Measurements from ENCODE around the gene FMNL1. TPM values are rescaled to one million over a fixed set of nuclear protein-coding genes. Genes with fewer than 3 reads are reported as not detected.

Gene FMNL1
- total RNA-seq, 4 donors from 2014 or later, result 0.22 to 5.2 (median 3.0) TPM

GRCh38 chr17:45266372-45266926 lies 44.8 kb downstream of the FMNL1 start:
- intact Hi-C loops (cut with DNase I; ENCODE audit: low total_unique reads) (no loop called here), in situ Hi-C loops (cut with MboI; ENCODE audit: low sequenced_read_pairs in 4 of 4) (no loop called here)
- Histone ChIP-seq H3K9me3 (no peaks in the 10 kb centered on the region), H3K4me1 (peaks cover 36 to 47% of the 10 kb centered on the region in 2 donors), H3K36me3 (peaks cover 0 to 59% of the 10 kb centered on the region in 2 donors), H3K27me3 (no peaks in the 10 kb centered on the region), H3K27ac (peak overlapping the region; percentile 73 to 82 (median 76)), H3K4me3 (no peak overlapping the region)
- ATAC-seq (no peak), DNase-seq (no peak)
- no peak for TF ChIP-seq POLR2A (IDR thresholded peaks at IDR 0.05)
- TF ChIP-seq CTCF (IDR thresholded peaks at IDR 0.05 in 4 of 5, conservative IDR thresholded peaks at IDR 0.05 in 1 of 5), result no peak

DNA sequence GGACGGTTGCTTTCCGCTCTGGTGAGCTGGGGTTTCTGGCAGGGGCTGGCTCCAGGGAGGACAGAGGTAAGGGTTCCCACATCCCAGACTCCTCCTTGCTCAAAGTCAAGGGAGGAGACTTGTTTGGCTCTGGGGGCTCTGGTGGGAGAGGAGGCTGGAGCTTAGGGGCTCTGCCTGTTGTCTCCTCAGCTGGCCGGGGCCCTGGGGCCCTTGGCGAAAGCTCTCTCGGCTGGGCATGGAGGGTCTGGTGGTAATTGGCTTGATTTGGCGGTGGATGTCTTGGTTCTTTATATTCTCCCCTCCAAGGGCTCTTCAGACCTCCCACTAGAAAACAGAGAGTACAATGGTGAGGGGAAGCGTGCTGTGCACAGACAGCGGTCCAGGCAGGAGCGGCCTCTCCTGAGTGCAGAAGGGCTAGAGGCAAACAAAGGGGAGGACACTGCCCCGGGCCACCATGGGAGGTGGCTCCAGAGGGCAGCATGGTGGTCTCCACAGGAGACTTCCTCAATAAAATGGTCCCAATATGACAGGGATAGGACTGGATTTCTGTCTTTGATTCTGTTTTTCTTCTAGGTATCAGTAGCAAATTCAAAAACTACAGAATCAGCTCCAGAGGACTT lies 45.9 kb downstream of the FMNL1 start:
- intact Hi-C loops (cut with DNase I; ENCODE audit: low total_unique reads), result no loop called here
- Histone ChIP-seq H3K9me3 (no peaks in the 10 kb centered on the region), H3K4me1 (peaks cover 25 to 39% of the 10 kb centered on the region in 2 donors), H3K4me3 (no peak overlapping the region), H3K36me3 (peaks cover 0 to 69% of the 10 kb centered on the region in 2 donors), H3K27ac (peak overlapping the region in 2 of 4 donors; percentile 77 to 82), H3K27me3 (no peaks in the 10 kb centered on the region)
- in situ Hi-C loops (cut with MboI; ENCODE audit: low sequenced_read_pairs in 4 of 4), result no loop called here
- TF ChIP-seq CTCF (IDR thresholded peaks at IDR 0.05 in 4 of 5, conservative IDR thresholded peaks at IDR 0.05 in 1 of 5) (no peak), POLR2A (IDR thresholded peaks at IDR 0.05) (no peak)
- DNase-seq, result no peak
- no peak for ATAC-seq

- intact Hi-C loops (cut with DNase I; ENCODE audit: low total_unique reads) (no loop called here), in situ Hi-C loops (cut with MboI; ENCODE audit: low sequenced_read_pairs in 4 of 4) (loop anchor here in 2 of 4 donors (10.0 kb wide), 3 partner anchors 55 to 115 kb away; no protein-coding TSS in a partner anchor)
- H3K27ac ChIP-seq, result no peak overlapping the region
- H3K27me3 ChIP-seq, result no peaks in the 10 kb centered on the region
- H3K9me3 ChIP-seq, result no peaks in the 10 kb centered on the region
- no peak overlapping the region for H3K4me3 ChIP-seq
- no peak for DNase-seq
- no peak for ATAC-seq
- peaks cover 13 to 16% of the 10 kb centered on the region in 2 donors for H3K4me1 ChIP-seq
- H3K36me3 ChIP-seq, result peaks cover 0 to 79% of the 10 kb centered on the region in 2 donors
- TF ChIP-seq POLR2A (IDR thresholded peaks at IDR 0.05), result no peak
- TF ChIP-seq CTCF (IDR thresholded peaks at IDR 0.05 in 4 of 5, conservative IDR thresholded peaks at IDR 0.05 in 1 of 5), result no peak
These were observed 48.2 kb downstream of the FMNL1 start for GRCh38 chr17:45269912-45270311.

DNA sequence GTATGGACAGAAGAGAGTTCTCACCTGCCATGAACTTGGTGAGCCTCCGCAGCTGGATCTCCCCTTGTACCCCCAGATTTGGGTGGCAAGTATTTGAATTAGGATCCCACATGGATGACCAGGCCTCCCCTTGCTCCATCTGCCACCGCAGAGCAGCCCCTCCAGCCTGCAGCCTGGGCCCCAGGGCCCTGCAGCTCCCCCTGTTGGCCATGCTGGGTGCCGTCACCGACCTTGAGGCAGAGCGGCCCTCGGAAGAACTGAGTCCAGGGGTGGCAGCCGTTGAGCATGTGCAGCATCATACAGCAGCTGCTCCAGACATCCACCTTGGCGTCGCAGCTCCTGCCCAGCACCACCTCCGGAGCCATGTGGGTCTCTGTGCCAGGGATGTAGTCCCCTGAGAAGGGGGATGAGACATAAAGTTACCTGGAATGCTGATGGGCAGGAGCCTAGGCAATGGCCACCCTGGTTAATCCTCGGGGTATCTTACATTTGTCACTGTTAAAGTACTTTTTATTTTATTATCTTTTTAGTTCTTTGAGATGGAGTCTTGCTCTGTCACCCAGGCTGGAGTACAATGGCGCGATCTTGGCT lies 49.2 kb downstream of the FMNL1 start:
- in situ Hi-C loops (cut with MboI; ENCODE audit: low sequenced_read_pairs in 4 of 4) (loop anchor here in 2 of 4 donors (10.0 kb wide), 3 partner anchors 54 to 114 kb away; no protein-coding TSS in a partner anchor), intact Hi-C loops (cut with DNase I; ENCODE audit: low total_unique reads) (no loop called here)
- Histone ChIP-seq H3K27ac (peak overlapping the region in 1 of 4 donors; percentile 1), H3K4me1 (peaks cover 11 to 15% of the 10 kb centered on the region in 2 donors), H3K27me3 (no peaks in the 10 kb centered on the region), H3K4me3 (no peak overlapping the region), H3K36me3 (peaks cover 0 to 79% of the 10 kb centered on the region in 2 donors), H3K9me3 (no peaks in the 10 kb centered on the region)
- TF ChIP-seq CTCF (IDR thresholded peaks at IDR 0.05 in 4 of 5, conservative IDR thresholded peaks at IDR 0.05 in 1 of 5) (peak; percentile 25 to 55 (median 36)), POLR2A (IDR thresholded peaks at IDR 0.05) (no peak)
- ATAC-seq (no peak), DNase-seq (no peak)
